Eye (tissue), 1 donor: ENCODE data around the gene RBCK1.

ENCODE experiments used
- DNase-seq: peaks from one replicate; pipeline ENCODE4 v3.0.0-alpha.2; 2015

RBCK1 gene

GRCh38 chr20:419556-420165, 11.6 kb downstream of the RBCK1 start:
- DNase-seq = no peak

DNA sequence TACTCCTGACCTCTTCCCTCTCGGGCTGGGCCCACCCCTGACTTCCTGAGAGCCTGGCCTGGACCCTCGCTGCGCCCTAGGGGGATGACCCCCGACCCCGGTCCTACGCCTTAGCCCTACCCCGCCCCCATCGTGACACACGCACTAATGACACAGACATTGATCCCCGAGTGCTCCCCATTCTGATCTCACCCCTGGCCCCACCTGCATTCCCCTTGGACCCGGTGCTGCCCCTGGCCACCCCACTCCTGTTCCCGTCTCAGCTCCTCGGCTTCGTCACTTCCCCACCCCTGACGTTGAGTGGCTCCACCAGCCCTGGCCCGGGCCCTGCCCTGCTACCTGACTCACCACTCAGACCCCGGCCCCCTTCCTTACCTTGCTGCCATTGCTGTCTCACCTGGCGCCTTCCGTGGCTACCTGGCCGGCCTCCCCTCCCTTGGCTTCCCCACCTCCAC, 12.1 kb downstream of the RBCK1 start:
- no peak for DNase-seq

DNA sequence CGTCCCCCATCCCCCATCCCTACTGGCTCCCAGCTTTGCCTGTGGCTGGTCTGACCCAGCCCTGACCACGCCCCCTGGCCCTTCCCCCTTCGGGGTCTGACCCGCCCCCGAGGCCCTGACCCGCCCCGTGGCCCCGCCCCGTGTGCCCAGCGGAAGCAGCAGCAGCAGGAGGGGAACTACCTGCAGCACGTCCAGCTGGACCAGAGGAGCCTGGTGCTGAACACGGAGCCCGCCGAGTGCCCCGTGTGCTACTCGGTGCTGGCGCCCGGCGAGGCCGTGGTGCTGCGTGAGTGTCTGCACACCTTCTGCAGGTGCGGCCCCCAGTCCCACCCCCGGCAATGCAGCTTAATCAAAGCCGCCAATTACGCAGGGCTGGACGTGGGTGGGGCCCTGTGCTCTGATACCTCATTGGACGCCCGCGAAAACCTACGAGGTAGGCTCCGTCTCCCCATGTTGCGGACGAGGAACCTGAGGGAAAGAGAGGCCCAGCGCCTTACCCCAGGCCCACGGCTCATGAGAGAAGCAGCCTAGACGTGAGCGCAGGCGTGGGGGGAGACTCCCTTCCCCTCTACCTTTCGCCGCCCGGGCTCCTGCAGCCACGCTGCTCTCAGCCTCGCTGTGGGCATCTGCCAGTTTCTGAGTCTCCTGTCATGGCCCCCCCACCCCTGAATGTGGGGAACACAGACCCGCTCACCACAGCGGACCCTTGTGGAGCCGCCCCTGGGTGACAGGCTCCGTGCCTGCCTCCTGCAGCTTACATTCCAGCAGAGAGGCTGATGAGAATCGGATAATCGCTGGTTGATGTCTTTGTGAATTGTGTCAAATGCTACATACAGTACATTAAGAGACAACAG, 12.8 kb downstream of the RBCK1 start:
- no peak for DNase-seq

DNA sequence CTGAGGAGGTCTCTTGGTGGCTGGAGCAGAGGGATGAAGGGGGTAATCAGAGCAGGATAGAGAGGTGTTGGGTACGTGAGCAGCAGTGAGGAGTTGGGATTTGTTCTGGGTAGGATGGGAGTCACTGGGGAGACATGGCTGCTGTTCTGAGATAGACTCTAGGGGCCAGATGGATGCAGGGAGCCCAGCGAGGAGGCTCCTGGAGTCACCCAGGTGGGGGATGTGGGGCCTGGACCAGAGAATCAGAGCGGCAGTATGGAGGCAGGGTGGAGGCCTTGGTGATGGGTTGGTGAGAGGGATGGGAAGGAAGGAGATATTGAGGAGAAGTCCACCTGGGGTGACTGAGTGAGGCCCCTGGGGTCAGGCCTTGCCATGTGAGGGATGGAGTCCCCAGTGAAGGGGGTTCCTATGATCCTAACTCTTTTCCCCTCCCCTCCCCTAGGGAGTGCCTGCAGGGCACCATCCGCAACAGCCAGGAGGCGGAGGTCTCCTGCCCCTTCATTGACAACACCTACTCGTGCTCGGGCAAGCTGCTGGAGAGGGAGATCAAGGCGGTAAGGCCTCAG, 13.7 kb downstream of the RBCK1 start:
- no peak for DNase-seq

- DNase-seq = no peak
Measured at GRCh38 chr20:426566-426965, 18.5 kb downstream of the RBCK1 start.

GRCh38 chr20:427401-427800, 19.3 kb downstream of the RBCK1 start:
- no peak for DNase-seq

- no peak for DNase-seq
Measured at GRCh38 chr20:427849-428657, 20.0 kb downstream of the RBCK1 start.

GRCh38 chr20:428658-429200, 20.6 kb downstream of the RBCK1 start:
- no peak for DNase-seq

DNA sequence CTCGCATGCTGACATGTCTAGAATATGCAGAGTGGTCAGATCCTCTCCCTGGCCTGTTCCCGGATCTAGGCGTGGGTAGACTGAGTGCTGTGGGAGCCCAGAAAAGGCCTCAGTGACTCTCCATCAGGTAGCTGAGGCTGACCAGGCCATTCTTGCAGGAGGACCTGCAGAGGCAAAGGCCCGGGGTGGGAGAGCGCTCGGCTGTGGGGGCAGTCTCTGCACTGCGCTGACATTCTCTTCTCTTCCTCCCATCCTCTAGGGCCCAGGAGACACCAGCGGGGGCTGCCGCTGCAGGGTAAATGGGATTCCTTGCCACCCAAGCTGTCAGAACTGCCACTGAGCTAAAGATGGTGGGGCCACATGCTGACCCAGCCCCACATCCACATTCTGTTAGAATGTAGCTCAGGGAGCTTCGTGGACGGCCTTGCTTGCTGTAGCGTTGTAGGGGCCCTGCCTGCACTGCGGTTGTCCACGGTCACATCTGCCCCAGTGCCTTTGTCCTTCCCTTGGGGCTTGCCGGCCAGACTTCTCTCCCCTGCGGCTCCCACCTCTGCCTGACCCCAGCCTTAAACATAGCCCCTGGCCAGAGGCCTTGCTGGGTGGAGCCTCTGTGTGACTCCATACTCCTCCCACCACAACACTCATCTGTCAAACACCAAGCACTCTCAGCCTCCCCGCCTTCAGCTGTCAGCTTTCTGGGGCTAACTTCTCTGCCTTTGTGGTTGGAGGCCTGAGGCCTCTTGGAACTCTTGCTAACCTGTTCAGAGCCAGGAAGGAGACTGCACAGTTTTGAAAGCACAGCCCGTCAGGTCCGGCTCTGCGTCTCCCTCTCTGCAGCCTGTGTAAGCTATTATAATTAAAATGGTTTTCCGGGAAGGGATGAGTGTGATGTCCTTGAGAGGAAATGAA, 22.2 kb downstream of the RBCK1 start:
- no peak for DNase-seq

DNA sequence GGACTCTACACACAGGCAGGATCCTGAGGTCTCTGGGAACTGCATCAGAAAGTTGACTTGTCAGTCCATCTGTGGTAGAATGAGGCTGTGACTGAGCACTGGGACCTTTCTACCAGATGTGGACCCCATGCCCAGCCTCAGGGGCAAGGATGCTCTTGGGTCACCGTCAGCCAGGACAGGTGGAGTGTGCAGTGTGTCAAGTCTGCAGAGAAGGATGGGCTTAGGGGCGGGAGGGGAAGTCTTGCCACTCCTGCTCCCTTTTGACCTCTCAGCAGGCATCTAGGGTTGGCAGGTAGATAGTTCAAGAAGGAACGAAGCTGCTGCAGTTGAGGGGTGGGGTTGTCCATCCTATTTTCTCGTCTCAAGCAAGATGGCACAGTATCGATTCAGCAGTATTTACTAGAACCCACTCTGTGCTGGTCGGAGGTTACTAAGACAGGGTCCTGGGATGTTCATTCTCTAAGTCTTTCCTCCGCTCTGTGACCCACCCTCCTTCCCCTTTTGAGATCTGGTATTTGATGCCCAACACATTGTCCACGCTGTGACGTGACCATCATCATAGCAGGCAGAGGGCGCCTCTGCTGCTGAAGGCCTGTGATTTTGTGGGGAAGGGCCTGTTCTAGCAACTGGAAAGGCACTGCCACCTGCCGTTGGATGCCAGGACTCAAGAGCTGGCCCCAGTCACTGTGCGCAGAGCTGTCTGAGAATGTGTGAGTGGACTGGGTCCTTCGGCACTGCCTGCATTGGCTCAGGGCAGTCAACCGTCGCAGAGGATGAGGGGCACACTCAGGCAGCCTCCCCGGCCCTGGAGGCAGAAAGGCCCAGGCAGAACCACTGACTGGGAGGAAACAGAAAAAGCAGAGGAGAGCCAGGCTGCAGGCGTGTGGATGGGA, 23.2 kb downstream of the RBCK1 start:
- DNase-seq = peak; percentile 84

- DNase-seq = no peak
Measured at GRCh38 chr20:432208-432607, 24.1 kb downstream of the RBCK1 start.

GRCh38 chr20:432677-433299, 24.7 kb downstream of the RBCK1 start:
- no peak for DNase-seq

DNA sequence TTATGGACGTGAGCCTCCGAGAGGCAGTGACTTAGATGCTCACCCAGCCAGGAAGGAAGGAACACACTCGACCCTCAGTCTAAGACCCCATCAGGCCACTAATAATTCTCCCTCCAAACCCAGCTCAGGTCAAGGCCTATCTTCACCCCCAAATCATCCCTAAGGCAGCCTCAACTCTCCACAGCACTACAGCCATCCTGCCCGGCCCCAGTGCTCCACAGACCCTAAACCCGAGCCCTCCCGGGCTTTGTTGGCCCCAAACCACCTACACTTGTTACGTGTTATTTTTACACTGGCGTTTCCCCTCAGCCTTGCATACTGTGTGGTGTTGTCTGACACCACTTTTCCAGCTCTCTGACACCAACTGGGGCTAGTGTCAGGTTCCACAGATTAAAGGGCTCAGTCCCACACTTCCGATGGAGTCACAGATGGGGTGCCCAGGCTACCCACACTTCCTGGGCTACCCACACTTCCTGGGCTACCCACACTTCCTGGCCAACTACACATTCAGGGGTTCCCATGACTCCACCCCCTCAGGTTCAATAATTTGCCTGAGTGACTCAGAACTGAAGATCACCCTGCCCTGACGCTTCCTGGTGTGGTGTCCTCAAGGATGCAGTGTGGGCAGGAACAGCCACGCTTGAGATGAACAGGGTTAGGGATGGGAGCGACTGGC, 25.3 kb downstream of the RBCK1 start:
- no peak for DNase-seq

- no peak for DNase-seq
Measured at GRCh38 chr20:434221-434620, 26.1 kb downstream of the RBCK1 start.

DNA sequence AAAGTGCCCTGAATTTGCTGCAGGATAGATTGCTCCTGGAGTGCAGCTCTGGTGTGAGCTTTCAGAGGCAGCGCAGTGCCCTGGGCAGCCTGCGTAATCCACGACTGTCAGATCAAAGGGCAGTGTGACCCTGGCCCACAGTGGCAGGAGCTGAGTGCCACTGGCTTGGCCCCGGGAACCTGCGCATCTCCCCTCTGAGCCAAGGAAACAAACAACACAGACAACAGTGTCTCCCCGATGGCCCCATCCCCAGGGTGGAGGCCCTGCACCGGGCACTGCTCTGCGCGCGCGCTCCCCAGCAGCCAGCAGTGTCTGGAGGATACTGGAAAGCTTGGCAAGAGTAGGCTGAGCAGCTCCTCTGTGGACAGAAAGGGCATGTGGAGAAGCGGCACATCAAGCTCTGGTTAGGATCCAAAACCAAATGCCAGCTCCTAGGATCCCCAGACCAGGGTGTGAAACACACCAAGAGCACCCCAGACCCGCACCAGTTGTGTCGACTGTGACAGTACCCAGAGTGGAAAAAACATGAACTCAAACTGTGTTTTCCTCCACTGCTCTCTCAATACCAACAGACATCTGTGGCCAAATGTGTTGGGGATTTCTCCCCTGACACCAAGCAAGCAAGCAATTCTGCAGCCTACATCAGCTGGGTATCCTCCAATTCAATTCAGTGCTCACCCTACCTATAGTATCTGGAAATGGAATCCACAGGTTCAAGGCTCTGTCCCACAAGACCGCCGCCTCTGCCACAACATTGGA, 26.7 kb downstream of the RBCK1 start:
- DNase-seq = no peak

- no peak for DNase-seq
Measured at GRCh38 chr20:435558-435957, 27.5 kb downstream of the RBCK1 start.

- DNase-seq = no peak
Measured at GRCh38 chr20:436476-436875, 28.4 kb downstream of the RBCK1 start.

- DNase-seq = no peak
Measured at GRCh38 chr20:437787-438486, 29.8 kb downstream of the RBCK1 start.
